DMS79 treated with DMSO at 0.1 percent for 48 hours (cell line): ENCODE measurements around the gene AGO1.
"Not testable (repeated sequence)": the region's sequence is repeated elsewhere in the genome, so short reads cannot be mapped to it uniquely, and the experiment has no call there.

Experiments
- DNase-seq: peaks from one replicate; lab custom pipeline; 2025; lab: John Stamatoyannopoulos, UW

Gene AGO1

GRCh38 chr1:35972631-35973030 is 89.6 kb downstream of the AGO1 start:
- DNase-seq: not testable (repeated sequence)

DNA sequence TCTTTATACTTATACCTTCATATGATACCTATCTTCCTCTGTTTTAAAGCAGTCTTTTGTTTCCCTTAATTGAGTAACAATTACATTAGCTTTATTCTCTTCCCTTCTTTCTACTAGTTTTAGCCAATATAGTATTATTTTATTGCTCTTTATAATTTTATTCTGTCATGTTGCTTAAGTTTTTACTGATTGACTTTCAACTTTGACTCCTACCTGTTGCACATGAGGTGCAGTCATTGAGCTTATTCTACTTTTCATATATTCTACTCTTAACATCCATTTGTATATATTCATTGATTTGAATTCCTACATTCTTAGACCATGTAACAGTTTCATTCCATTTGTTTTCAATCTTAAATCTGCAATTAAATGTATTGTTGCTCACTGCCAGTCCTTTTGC is 97.1 kb downstream of the AGO1 start:
- no peak for DNase-seq
